GM12878 (cell line): Measurements from ENCODE around the gene PCBP1. TPM values are rescaled to one million over a fixed set of nuclear protein-coding genes. Genes with fewer than 3 reads are reported as not detected.
A peak's percentile ranks its signal among the peaks of the same experiment; 100 is the strongest.

Experiments
- PAX5 ChIP-seq: IDR thresholded peaks from 2 replicates; pipeline ENCODE4 v1.6.1; 2011; ENCODE audit warnings: low read depth, low read length, borderline replicate concordance
- RAD51 ChIP-seq: fragments of 450-650 bp; IDR thresholded peaks from 2 replicates; pipeline ENCODE4 v1.6.1; 2016; ENCODE audit warnings: moderate library complexity, mild to moderate bottlenecking, inconsistent platforms
- SMAD1 ChIP-seq: fragments of 450-650 bp; IDR thresholded peaks from 2 replicates; pipeline ENCODE4 v1.6.1; 2018; ENCODE audit warnings: mild to moderate bottlenecking, low read depth; ENCODE audit not compliant: partially characterized antibody
- polyA plus RNA-seq, 11 experiments: library from polyadenylated mRNA; depleted of rRNA in 4 of 11; unstranded in 6 of 11; stranded (reverse) in 5 of 11; fragments of >200 nt; fragmentation: Nextera tagmentation in 4 of 11; fragmentation: Illumina TruSeq in 1 of 11; extraction: Ambion mirVana in 4 of 11; extraction: Trizol in 1 of 11; gene quantifications; 1 replicate in 1 of 11; 2 replicates in 10 of 11; pipeline versions ENCODE4 v1.2.1 to v1.2.3, GENCODE V29; 2011 to 2016; ENCODE audit warnings: inconsistent platforms in 2 of 11, missing spikeins in 2 of 11, low read depth in 1 of 11
- total RNA-seq, 4 experiments: library from RNA; depleted of rRNA in 3 of 4; stranded (reverse); fragments of >200 nt in 3 of 4; fragmentation: Illumina TruSeq in 1 of 4; extraction: Trizol in 1 of 4; gene quantifications; 2 replicates each; pipeline versions ENCODE4 v1.2.1 to v1.2.3, GENCODE V29; 2013 to 2021
- TF ChIP-seq, protein P1 (sequence below): fragments of 450-650 bp; IDR thresholded peaks from 2 replicates; pipeline ENCODE4 v1.6.1; 2017; ENCODE audit warnings: mild to moderate bottlenecking, moderate library complexity
- TF ChIP-seq, protein P2 (sequence below): fragments of 450-650 bp; IDR thresholded peaks from 2 replicates; pipeline ENCODE4 v1.6.1; 2016; ENCODE audit warnings: mild to moderate bottlenecking
- TF ChIP-seq, protein P3 (sequence below): fragments of 450-650 bp; IDR thresholded peaks from 2 replicates; pipeline ENCODE4 v1.6.1; 2017; ENCODE audit warnings: mild to moderate bottlenecking, low read depth, inconsistent platforms; ENCODE audit not compliant: poor library complexity, severe bottlenecking

PCBP1 gene
- total and polyA plus RNA-seq, 10 of the 15 experiments (the other 5 are each of a cell fraction or from before 2014, with no cell fraction given): 24.4 to 494 (median 130) TPM

DNA sequence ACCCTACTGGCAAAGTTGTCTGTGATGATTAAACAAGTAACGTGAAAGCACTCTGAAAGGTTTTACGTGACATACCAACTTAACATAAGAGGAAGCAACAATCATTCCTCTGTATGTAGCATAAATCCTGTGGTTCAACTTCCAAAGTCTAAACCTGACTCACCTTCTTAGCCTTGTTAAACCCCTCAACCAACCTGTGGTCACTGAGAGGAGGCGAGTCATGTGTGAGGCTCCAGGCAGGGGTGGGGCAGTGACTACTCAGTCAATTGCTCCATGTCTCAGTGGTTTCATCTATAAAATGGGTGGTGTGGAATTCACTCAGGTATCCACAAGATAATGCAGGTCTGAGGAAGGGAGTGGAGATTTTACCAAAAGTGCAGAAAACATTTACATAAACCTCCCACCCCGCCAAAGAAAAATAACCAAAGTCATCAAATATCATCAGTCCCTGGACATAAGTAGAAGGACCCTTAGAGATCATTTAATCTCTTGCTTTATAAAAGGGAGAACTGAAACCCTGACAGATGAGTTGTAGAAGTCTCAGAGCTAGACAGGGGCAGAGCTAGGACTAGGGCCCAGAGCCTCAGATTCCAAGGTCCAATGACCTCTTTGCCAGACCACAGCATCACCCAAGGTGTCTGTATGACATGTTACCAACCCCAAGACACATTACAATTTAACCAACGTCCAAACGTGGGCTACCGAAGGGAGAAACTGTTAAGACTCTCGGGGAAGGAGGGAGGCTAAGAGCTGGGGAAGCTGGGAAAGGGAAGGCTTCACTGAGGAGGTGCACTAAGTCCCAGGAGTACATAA is 3.7 kb upstream of the PCBP1 start (continued):
- TF ChIP-seq, protein P1, sequence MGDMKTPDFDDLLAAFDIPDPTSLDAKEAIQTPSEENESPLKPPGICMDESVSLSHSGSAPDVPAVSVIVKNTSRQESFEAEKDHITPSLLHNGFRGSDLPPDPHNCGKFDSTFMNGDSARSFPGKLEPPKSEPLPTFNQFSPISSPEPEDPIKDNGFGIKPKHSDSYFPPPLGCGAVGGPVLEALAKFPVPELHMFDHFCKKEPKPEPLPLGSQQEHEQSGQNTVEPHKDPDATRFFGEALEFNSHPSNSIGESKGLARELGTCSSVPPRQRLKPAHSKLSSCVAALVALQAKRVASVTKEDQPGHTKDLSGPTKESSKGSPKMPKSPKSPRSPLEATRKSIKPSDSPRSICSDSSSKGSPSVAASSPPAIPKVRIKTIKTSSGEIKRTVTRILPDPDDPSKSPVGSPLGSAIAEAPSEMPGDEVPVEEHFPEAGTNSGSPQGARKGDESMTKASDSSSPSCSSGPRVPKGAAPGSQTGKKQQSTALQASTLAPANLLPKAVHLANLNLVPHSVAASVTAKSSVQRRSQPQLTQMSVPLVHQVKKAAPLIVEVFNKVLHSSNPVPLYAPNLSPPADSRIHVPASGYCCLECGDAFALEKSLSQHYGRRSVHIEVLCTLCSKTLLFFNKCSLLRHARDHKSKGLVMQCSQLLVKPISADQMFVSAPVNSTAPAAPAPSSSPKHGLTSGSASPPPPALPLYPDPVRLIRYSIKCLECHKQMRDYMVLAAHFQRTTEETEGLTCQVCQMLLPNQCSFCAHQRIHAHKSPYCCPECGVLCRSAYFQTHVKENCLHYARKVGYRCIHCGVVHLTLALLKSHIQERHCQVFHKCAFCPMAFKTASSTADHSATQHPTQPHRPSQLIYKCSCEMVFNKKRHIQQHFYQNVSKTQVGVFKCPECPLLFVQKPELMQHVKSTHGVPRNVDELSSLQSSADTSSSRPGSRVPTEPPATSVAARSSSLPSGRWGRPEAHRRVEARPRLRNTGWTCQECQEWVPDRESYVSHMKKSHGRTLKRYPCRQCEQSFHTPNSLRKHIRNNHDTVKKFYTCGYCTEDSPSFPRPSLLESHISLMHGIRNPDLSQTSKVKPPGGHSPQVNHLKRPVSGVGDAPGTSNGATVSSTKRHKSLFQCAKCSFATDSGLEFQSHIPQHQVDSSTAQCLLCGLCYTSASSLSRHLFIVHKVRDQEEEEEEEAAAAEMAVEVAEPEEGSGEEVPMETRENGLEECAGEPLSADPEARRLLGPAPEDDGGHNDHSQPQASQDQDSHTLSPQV: no peak
- TF ChIP-seq PAX5 (peak; percentile 79), SMAD1 (peak; percentile 71), RAD51 (peak; percentile 48; the same call in 1 of the 2 replicates)
- TF ChIP-seq, protein P2, sequence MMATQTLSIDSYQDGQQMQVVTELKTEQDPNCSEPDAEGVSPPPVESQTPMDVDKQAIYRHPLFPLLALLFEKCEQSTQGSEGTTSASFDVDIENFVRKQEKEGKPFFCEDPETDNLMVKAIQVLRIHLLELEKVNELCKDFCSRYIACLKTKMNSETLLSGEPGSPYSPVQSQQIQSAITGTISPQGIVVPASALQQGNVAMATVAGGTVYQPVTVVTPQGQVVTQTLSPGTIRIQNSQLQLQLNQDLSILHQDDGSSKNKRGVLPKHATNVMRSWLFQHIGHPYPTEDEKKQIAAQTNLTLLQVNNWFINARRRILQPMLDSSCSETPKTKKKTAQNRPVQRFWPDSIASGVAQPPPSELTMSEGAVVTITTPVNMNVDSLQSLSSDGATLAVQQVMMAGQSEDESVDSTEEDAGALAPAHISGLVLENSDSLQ: peak; percentile 69
- TF ChIP-seq, protein P3, sequence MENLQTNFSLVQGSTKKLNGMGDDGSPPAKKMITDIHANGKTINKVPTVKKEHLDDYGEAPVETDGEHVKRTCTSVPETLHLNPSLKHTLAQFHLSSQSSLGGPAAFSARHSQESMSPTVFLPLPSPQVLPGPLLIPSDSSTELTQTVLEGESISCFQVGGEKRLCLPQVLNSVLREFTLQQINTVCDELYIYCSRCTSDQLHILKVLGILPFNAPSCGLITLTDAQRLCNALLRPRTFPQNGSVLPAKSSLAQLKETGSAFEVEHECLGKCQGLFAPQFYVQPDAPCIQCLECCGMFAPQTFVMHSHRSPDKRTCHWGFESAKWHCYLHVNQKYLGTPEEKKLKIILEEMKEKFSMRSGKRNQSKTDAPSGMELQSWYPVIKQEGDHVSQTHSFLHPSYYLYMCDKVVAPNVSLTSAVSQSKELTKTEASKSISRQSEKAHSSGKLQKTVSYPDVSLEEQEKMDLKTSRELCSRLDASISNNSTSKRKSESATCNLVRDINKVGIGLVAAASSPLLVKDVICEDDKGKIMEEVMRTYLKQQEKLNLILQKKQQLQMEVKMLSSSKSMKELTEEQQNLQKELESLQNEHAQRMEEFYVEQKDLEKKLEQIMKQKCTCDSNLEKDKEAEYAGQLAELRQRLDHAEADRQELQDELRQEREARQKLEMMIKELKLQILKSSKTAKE: peak; percentile 87
